ENCODE data around the gene WNT11.

DNA sequence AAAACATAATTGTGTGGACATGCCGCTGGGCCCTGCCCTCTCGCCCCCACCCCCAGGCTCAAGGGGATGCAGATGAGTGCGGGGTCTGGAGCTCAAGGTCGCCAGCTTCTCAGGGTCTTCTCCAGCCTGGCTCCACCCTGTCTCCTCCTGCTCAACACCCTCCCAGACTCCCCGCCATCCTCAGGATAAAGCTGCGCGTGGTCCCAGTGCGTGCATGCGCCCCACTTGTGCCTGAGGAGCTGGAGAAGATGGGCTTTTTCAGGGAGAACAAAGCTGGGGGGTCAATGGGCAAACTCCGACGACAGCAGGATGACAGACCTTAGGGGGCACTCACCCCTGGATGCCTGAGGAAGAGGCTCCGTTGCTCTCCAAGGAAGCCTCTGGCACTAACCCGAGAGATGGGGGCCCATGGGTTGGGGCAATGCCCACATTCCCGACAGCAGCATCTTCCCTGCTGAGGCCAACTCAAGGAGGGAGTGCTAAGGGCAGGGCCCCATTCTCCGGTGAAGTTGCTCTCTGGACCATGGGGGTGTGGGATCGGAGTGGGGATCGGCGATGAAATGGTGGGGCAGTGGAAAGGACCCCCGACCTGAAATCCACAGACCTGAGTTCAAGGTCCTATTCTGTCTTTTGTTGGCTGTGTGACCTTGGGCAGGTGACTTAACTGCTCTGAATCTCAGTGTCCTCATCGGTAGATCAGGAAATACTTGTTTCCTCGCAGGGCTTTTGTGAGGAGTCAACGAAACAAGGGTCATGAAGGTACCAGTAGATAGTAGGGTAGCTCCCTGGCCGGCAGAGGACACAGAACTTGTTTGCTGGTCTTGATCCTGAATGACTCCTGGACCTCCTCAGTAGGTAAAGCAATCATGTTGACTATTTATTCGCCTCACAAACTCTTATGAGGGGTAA is 47.7 kb downstream of the WNT11 start:
- TF ChIP-seq, protein P1, sequence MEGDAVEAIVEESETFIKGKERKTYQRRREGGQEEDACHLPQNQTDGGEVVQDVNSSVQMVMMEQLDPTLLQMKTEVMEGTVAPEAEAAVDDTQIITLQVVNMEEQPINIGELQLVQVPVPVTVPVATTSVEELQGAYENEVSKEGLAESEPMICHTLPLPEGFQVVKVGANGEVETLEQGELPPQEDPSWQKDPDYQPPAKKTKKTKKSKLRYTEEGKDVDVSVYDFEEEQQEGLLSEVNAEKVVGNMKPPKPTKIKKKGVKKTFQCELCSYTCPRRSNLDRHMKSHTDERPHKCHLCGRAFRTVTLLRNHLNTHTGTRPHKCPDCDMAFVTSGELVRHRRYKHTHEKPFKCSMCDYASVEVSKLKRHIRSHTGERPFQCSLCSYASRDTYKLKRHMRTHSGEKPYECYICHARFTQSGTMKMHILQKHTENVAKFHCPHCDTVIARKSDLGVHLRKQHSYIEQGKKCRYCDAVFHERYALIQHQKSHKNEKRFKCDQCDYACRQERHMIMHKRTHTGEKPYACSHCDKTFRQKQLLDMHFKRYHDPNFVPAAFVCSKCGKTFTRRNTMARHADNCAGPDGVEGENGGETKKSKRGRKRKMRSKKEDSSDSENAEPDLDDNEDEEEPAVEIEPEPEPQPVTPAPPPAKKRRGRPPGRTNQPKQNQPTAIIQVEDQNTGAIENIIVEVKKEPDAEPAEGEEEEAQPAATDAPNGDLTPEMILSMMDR (IDR thresholded peaks at IDR 0.05) = no peak
- no peak for TF ChIP-seq POLR2A (IDR thresholded peaks at IDR 0.05)
